Kidney glomerular epithelial cell (primary cell): ENCODE measurements around the gene NKX1-1.

Source experiments
- DNase-seq: peaks from one replicate; lab custom pipeline; 2025; lab: John Stamatoyannopoulos, UW

The NKX1-1 gene

DNA sequence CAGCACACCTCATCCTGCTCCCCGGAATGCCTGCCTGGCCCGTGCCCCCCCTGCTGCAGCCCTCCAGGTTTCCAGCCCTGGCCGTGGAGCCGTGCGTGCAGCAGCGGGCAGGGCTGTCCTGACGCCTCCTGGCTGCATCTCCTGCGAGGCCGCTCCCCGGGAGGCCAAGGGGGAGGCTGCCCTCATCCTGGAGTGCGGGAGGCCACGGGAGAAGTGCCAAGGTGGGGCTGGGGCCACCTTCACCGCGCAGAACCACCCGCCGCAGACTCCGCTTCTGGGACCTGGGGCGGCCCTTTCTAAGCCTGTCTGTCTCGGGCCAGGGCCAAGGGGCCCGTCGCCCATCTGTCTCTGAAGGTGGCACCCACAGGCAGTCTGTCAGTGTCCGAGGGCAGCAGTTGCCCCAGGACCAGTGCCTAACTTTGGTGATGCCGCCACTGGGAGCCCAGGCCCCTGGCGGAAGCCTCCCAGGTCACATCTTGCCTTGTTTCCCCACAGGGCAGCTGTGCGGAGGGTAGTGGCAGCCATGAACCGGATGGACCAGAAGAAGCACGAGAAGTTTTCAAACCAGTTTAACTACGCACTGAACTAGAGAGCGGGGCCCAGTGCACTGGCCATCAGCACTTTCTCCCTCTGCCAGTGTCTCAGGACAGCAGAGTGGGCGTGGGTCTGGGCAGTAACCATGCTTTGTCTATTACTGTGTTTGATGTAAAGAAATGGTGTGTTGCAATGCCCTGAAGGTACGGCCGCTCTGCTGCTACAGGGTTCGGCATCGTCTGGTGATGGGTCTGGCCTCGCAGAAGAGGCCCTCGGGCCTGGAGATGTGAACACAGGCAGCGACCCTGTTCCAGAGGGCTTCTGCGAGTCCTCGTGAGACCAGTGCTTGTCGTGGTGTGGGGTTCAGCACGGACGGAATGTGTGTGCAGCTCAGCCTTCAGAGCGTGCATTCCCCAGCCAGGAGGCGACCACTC lies 20.6 kb downstream of the NKX1-1 start:
- no peak for DNase-seq

DNA sequence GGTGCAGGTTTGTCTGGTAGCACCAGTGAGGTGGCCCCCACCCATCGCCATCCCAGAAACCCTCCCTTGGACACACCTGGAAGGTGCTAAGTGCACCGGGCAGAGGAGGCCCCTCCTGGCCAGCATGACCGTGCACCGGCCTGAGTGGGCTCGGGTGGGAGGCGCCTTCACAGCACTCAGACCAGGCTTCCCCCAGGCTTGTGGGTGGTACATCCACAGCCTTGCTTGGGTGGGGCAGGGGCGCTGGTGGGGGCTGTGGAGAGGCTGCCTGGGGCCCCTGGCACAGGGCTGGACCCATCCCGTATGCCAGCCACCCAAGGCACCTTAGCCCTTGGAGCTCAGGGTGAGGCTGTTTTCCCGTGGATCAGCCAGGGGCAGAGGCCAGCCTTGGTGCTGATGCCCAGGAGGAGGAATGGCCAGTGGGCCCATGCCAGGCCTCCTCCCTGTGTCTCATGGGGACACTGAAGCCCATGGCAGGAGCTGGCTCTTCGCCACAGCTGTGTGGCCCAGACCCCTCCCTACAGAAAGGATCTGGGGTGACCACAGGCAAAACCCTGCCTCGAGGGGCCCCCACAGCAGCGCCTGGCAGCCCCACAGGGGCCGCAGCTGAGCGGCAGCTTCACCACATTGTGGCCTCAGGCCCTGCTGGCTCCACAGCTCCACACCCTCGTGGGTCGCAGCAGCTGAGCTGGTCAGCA lies 21.4 kb downstream of the NKX1-1 start:
- DNase-seq = no peak

DNA sequence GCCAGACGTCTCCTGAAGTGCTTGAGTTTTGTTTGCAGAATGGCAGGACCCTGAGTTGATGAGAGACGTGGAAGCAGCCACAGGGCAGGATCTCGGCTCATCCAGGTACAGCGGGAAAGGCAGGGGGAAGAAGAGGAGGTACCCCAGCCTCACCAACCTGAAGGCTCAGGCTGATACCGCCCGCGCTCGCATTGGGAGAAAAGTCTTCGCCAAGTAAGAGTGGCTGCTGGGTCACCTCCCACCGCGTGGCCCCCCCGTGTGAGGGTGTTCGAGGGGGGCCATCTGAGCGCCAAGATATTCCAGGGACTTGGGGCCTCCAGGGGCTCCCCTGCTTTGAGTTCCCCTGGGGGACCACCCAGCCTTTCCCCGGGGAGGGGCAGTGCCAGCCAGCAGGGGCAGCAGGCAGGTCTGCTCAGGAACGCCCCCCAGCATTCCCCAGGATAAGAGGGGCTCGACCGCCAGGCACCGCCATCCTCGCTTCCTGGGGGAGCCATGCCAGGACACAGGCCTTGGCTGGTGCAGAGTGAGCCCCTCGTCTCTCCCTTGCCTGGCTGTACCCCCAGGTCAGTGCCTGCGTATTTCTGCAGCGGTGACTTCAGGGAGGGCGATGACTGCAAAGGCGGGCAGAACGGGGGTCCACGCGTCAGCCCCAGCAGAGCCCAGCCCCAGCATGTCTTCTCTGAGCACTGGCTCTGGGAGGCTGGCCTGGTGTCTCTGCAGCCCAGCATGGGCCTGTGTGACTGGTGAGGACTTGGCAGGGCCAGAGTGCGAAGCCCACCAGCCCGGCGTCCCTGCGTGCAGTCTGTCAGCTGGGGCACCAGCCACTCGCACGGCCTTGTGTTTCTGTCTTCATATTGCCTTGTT lies 22.3 kb downstream of the NKX1-1 start:
- DNase-seq = no peak

DNA sequence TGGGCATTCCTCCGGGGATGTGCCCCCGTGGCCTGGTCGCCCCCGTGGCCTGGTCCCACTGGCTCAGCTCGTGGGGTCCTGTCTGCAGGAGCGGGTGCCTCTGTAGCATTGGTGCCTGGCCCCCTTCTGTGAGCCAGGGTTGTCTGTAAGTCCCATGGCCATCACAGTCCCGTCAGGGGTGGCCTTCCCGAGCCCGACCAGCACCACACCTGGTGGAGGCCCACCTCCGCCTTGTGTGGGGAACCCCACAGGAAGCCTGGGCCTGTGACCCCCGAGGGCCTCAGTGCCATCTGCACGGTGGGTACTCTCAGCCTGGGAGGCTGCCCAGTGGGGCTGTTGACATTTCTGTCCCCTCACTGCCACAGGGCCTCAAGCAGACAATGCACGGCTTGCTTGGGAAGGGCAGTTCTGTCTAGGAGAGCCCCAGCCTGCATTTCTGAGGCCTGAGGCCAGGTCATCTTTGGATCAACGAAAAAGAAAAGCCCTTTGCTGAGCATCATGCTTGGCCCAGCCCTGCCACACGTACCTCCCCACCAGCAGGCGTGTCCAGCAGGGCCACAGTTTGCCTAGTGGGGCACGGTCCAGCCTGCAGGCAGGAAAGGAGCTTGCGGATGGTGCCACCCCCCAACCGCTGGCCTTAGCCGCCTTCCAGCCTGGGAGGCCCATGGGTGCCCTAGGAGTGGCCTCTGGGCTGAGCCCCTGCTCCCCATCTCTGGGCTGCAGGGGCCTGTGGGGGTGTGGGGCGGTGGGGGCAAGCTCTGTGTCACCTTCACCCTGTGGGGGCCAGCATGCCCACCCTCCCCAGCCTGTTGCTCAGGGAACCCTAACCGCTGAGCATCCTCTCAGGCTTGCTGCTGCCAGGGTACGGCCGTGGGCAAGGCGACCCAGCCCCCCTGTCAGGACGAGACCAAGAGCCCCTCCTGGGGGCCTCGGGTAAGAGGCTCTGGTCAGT lies 23.2 kb downstream of the NKX1-1 start:
- no peak for DNase-seq

DNA sequence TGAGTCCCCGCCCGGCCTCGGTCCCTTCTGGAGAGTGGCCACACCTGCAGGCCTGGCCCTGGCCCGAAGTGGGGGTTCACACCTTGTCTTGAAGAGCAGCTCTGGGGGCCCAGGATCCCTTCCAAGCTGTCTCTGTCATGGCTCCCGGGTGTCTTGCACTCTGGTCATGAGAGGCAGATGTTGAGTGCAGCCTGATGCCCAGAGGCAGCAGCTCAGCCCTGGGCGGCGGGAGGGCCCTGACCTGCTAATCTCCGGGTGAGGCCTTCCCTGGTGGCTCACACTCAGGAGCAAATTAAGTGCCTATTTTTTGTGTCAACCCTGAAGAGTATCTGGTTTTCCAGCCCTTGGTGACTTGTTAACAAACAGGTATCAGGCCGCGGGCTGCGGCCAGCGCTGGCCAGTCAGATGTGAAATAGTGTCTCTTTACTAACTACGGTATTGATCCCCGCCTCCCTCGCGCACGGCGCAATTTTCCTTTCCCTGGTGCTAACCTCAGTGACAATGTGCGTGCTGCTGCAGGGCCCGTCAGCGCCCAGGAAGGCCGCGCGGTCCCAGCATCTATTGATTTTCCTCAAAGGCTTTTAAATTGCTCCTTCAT lies 24.2 kb downstream of the NKX1-1 start:
- DNase-seq = no peak

DNA sequence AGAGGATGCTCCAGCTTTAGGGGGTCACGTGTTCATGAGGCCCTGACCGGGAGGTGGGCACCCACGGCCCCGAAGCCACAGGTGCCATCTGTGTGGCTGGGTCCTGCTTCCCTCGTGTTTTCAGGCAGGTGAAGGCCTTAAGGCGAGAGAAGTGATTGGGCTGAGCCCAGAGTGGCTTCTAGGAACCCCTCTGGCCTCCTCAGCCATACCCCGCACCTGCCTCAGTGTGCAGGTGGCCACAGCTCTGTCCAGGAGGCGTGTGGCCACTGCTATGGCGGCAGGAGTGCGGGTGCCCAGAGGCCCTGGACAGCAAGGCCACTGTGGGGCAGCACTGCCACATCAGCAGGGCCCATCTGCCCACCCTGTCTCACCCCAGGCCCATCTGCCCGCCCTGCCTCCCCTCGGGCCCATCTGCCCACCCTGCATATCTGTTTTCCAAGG lies 25.0 kb downstream of the NKX1-1 start:
- DNase-seq = no peak

DNA sequence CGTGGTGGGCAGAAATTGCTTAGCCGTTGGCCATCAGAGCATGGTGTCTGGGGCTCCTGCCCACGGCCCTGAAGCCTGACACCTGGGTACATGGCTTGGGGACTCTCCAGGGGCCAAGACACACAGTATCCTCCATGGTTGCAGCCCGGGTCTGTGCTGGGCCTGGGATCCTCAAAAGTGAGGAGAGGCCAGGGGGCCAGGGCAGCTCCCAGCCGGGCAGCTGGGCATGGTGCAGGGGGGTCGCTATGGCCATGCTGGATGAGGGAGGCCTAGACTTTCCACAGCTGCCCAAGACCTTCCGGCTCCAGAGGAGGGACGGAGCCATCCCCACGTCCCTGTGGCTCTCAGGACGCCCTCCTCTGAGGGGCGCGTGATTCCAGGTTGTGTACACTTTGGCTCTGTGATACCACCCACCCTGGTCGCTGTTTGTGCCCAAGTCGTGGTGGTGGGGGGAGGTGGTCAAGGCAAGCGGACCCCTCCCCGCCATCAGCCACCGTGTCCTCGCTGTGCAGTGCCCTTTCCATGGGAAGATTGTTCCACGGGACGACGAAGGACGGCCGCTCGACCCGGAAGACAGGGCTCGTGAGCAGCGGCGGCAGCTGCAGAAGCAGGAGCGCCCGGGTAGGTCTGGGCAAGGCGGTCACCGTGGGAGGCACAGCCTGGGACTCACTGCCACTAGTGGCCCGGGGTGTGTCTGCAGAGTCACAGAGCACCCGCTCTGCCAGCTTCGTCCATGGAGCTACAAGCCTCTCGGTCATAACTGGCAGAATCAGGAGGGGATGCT lies 25.7 kb downstream of the NKX1-1 start:
- DNase-seq = no peak

DNA sequence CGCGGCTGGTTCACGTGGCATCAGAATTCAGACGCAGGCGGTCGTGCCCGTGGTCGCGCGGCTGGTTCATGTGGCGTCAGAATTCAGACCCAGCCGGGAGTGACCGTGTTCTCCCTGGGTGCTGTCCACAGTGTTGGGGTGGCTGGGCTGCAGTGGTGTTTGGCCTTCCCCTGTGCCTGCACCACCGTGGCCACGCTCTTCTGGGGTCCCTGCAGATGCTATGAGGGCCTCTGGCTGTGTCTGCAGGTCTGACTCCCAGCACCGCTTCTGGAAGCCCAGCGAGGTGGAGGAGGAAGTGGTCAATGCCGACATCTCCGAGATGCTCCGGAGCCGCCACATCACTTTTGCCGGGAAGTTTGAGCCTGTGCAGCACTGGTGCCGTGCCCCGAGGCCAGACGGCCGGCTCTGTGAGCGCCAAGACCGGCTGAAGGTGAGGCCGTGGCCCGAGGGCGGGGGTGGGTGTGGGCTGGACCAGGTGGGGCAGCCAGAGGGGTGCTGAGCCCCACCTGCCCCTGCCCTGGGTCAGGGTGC lies 26.4 kb downstream of the NKX1-1 start:
- DNase-seq = no peak

DNA sequence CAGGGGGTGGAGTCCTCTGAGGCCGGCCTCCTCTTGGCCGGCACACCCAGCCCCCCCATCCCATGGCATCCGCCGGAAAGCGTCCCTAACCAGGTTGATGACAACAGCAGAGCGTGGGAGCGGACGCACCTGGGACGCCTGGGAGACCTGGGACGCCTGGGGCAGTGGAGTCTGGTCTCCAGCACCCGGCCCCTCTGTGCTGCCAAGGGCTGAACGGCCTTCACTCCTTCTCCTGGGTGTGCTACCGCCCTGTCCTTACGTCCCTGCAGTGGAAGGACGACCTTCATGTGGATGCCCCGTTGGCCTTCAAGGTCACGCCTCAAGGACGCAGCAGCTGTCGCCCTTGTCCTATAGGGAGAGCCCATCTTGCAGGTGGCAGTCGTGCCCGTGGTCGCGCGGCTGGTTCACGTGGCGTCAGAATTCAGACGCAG lies 26.9 kb downstream of the NKX1-1 start:
- no peak for DNase-seq

DNA sequence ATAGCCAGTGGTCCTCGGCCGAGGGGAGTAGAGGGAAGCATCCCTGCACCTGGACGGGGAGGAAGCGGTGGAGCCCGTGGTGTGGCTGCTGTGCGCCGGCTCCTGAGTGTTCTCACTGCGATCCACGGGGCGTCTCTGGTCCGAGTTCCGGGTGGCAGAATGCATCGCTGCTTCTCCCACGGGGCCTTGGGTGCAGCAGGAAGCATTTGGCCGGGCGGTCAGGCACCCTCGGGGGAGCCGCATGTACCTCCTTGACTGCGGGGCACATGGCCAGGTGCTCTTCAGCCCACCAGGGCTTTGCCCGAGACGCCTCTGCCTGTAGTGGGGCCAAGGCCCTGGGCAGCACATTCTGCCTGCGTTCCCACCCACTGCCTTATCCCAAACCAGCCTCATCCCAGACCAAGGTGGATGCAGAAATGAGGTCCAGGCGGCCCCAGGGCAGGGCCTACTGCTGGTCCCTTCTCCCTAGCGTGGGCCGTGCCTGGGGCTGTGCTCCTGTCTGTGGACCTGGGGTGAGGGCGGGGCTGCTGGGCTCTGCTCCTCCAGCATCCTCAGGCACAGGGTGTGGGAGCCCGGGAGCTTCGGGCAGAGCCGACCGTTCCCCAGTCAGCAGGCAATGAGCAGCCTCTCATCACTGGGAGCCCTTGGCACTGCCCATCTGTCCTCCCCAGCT lies 27.5 kb downstream of the NKX1-1 start:
- DNase-seq = no peak

DNA sequence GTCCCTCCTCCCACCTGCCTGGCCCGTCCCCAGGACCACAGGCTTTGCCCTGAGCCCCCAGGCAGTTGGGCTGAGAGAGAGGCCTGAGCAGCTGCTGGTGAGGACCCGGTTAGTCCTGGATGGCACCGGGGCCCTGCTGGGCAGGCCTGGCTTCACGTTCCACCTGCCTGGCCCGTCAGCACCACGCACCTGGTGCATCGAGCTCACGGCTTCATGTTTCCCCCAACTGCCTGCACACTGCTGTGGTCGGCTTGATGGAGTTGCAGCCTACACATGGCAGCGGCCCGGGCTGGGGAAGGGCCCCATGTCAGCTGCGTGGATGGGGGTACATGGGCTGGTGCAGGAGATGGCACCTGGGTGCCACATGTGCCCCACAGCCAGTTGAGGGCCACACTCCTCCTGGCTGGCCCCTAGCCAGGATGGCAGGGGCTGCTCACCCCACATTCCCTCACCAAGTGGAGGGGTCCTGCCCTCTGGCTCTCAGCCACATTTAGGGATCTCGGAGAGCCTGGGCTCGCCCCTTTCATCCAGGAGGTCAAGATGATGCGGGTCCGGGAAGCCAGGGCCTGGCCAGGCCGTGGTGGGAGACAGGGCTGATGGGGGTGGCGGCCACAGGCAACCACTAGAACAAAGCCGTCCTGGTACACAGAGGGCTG lies 28.5 kb downstream of the NKX1-1 start:
- no peak for DNase-seq

DNA sequence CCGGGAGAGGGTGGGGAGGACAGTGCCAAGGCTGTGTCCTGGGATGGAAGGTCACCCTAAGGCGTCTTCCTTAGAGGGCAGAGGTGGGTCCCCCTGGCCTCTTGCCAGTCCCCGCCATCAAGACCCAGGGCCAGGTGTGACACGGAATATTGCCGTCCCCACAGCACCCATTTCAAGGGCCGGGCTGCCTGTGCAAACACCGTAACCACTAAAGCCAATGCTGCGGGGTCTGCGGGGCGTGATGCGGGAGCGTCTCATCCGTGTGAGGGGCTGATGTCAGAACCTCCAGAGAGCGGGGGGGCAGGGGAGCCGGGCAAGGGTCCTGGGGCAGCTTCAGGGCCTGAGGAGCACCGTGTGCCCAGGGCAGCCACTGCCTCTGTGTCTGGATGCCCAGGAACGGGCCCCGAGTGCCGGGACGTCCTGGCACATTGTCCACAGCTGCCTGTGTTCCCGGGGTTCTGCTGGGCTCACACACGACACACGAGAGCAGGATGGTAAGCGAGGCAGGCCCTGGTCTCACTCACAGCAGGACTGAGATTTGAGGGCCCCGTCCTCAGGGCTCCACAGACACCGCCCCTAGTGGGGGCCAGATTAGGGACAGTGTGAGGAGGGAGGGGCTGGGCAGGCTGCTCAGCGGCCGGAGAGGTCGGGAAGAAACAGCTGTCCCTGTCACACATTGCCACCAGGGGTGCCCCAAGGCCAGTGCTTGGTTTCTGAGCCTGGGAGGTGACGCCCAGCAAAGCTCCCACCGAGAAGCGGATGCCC lies 29.2 kb downstream of the NKX1-1 start:
- no peak for DNase-seq

DNA sequence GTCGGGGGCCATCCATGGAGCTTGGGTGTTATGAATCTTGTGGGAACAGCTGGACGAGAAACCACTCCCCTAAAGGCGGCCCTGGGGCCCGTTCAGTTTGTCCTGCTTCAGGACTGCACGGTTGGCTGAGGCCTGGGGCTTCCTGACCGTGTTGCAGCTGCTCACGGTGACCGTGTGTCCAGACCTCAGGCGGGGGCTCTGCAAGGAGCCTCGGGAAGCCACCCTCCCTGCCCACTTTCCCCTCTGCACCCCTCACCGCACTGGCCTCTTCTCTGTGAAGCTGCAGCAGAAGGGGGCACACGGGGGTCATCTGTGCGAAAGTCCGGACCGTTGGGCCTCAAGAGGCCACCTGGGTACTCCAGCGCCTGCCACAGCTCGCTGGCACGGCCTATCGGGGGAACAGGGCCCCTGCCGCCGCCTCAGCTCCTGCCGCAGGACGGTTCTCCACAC lies 29.8 kb downstream of the NKX1-1 start:
- DNase-seq = no peak

DNA sequence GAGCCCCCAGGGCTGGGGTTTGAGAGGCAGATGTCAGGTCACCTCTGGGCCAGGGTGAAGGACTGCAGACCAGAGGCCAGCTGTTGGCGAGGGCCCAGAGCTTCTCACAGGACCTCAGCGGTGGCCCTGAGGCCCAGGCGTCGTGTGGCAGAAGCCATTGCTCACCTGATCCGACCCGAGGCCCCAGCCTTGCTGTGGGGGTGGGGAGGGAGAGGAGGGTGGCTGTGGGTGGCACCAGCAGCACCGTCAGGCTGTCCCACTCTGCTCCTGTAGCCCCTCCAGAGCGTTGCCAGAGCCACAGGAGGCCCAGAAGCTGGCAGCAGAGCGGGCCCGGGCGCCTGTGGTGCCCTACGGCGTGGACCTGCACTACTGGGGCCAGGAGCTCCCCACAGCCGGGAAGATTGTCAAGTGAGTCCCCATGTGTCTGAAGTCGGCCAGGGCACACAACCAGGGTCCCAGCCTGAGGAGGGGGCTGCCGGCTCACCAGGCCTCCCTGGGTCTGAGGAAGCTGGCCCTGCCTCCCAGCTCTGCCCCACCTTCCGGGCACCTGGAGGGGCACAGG lies 30.4 kb downstream of the NKX1-1 start:
- no peak for DNase-seq

DNA sequence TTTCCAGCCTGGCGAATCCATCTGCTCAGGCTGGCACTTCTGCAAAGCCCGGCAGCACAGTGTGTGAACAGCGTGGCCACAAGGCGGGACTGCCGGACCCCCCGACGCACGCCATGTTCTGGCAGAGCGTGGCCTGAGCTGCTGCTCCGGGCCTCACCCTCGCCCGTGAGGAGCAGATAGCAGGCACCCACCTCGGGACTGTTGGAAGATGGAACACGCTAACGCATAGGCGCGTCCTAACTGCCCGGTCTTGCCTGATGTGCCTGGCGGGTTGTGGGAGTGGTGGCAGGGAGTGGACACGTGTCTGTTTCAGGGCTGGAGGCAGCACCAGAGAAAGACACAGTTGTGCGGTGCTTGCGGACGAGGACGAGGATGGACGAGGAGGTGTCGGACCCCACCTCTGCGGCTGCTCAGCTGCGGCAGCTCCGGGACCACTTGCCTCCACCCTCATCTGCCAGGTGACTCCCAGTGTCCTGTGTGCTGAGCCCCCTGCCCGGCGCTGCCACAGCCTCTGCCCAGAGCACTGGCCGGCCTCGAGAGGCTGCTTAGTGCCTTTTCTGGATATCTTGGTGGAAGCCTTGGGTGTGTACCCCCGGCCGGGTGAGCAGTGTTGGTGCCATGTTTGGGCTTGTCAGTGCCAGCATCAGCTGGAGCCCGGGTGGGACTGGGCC lies 31.1 kb downstream of the NKX1-1 start:
- DNase-seq = no peak

DNA sequence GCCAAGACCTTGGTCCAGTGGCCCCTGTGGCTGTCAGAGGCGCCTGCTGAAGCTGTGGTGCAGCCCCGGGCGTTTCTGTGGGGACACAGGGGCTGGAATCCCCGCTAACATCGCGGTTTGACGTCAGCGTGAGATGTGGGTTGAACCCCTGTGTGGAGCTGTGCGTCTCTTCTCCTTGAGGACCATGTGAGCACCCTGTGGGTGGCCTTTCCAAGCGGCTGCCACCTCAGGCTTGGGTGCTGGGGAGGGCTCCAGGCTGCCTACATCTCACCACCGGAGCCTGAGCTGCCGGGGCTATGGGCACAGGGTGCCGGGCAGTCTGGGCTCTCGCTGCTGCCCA lies 31.6 kb downstream of the NKX1-1 start:
- no peak for DNase-seq
